GM12801 (cell line): ENCODE results near the gene SPSB1.

Source experiments
- CTCF ChIP-seq: IDR thresholded peaks from one replicate; pipeline ENCODE4 v1.5.1; 2011; ENCODE audit warnings: control low read depth; ENCODE audit not compliant: insufficient read length; ENCODE audit errors: extremely low read depth

SPSB1 gene

GRCh38 chr1:9391620-9392019, 98.9 kb downstream of the SPSB1 start:
- no peak for TF ChIP-seq CTCF

GRCh38 chr1:9394010-9394409, 101.3 kb downstream of the SPSB1 start:
- TF ChIP-seq CTCF = no peak

- no peak for TF ChIP-seq CTCF
These were observed 102.3 kb downstream of the SPSB1 start for GRCh38 chr1:9395018-9395417.

GRCh38 chr1:9397047-9397446, 104.4 kb downstream of the SPSB1 start:
- TF ChIP-seq CTCF = no peak

DNA sequence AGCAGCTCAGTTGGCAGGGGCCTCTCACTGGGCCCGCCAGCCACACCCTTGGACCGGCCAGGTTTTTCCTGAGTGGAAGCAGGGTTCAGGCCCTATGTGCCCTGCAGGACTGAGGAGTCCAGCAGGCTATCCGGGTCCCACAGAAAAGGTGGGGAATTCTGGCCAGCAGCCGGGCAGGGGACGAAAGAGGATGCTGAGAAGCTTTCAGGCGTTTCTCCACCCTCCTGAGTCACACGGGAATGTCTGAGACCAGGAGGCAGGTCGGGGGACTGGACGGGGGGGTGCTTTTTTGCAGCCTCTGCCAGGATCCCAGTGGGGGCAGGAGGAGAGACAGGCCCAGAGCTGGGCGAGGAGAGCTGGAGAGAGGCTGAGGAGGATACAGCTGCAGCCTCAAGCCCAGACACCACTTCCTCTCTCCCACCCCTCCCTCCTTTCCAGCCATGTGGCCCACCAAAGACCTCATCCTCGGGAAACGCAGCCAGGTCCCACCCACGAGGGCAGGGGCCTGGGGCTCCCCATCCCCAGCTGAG, 105.4 kb downstream of the SPSB1 start:
- TF ChIP-seq CTCF = no peak

- TF ChIP-seq CTCF = no peak
These were observed 107.1 kb downstream of the SPSB1 start for GRCh38 chr1:9399510-9400424.

DNA sequence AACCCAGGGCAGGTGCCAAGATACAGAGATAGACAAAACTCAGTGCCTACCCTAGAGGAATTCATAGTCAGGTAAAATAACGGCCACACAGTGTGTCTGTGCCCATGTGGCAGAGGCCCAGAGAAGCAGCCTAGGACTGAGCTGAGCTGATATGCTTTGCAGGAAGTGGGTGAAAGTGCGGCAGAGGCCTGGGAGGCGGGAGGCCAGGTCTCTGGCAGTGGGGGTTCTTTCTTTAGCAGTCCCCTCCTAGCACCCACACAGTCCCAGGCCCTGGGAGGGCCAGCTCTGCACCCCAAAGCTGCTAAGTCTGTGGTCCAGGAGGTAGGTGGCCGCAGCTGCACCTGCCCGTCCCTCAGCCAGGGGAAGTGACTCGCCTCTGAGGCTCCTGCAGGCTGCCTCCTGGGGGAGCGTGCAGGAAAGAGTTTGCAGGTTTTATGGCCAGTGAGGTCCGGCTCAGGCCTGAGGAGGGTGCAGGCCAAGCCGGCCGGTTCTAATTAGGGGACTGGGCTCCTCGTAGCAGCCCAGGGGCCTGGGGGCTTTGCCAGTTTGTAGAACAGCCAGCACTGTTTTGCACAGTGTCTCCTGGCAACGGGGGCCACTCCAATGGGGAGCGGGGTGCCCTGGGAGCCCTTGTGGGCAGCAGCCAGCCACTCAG, 107.9 kb downstream of the SPSB1 start:
- no peak for TF ChIP-seq CTCF
